HG03565 (cell line): ENCODE data around the gene TMEM9.

Source experiments
- ATAC-seq: cut with Tn5 transposase; IDR thresholded peaks from one replicate; pipeline ENCODE4 v1.9.1; 2021; ENCODE audit warnings: mild to moderate bottlenecking, moderate library complexity; ENCODE audit not compliant: unreplicated experiment

TMEM9 gene

DNA sequence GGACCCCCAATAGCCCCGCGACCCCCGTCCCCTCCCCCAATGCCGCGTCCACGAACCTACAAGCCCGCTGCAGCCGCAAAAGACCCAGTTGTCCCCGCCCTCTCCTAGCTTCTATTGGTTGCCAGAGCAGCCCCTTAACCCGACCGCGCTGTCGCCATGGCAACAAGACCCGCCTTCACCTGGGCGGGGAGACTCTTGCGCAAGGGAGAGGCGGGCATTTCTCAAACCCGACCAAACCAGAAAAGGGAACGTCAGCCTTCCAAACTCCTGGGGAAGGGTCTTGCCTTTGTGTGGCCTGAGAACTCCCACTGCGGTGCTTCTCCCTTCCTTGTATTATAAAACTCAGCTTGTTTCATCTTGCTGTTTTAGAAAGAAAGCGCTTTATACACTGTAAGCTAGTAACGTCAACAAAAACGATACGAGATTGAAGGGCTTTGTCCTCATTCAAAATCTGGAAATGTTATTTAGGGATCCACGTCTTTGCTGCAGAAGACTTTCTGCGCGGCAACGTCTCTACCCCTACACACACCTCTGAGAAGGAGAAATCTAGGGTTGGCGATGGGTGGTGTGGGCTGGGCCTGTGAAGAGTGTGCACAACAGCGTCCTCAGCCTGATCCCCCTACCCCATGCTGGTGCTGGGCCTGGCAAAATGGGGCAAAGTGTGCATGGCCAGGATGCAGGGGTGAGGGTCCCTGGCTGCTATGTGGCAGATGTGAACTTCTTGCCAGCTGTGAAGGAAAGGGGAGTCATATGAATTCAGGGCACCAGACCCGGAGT, at the start of gene TMEM9:
Gene TMEM9, minus strand, starts transcription at position 86 of the 777 bp plus-strand sequence. CDS start 551 bp downstream, outside the sequence.
- peak; percentile 77 for ATAC-seq

DNA sequence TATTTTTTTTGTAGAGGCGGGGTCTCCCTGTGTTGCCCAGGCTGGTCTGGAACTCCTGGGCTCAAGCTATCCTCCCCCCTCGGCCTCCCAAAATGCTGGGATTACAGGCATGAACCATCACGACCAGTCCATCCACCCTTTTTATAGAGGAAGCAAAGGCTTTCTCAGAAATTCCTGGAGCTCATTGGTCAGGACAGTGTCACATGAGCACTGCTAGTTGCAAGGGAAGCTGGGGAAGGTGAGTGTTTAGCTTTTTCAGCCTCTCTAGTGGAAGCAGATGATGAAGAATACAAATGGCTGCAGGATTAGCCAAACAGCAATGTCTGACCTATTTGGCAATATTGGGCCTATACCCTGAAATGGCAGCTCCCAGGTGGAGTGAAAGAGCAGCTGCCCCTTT, 44.3 kb upstream of the TMEM9 start:
- no peak for ATAC-seq

- ATAC-seq, result no peak
Observed at GRCh38 chr1:201194046-201194445, 39.8 kb upstream of the TMEM9 start.

DNA sequence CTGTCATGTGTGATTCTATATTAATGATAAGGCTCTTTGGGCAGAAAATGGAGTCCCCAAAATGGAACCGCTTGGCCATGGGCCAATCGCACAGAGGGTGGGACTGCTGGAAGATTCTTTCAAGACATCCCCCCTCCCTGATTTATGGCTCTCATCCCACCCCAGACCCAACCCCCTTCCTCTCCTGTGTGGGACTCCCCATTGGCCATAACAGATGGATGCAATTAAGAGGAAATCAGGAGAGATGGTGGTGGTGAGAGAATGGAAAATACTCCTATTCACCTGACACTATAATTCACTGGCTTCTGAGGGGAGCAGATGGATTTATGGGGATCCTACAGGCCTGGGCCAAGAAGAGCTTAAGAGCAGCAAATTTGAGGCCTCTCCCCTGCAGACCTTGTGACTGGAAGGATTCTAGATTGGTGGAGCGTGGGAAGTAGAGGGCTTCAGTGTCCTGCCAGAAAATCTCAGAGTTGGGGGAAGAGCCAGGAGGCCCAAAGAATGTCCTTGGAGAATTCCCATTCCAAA, 38.1 kb upstream of the TMEM9 start:
- ATAC-seq, result no peak

DNA sequence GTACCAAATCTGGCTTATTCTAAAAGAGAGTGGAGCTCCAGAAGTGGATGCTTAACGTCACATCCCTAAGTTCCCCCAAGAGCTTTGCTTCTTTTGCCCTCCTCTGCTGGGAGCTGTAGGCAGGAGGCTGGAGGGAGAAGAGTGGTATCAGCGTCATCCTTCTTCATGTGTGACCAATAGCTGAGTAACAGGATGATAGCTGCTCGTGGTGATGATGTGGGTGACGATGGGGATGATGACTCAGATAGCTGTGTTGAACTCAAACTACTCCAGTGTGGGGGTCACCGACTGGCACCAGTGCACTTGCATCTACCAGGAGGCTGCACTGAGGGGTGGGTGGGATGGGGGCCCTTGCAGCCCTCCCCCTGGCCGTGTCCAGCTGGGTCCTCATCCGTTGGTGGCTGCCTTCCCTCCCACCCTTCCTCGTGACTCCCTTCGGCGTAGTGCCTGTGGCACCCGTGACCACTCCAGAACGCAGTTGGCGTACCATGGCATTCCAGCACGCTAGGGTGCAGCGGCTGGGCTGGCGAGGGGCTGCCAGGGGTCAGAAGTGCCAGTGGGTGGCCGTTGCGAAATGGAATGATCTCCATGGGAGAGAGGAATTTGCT, 37.5 kb upstream of the TMEM9 start:
- no peak for ATAC-seq

DNA sequence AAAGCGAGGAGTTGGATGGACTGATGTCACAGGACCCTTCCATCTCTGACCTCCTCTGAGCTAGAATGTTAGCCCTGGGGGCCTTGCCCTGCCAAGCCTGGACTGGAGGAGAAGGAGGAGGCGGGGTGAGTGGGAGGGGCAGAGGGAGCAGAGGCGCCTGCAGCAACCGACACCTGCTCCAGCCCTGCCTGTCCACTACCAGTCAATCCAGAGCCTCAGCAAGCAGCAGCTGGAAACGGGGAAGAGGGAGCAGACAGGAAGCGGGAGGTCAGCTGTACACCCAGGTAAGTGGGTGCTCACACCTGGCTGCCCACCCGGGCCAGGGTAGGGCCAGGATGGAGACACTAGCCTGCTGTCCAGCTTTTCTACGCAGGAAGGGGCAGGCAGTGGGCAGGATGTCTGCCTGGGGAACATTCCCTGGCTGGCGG, 36.4 kb upstream of the TMEM9 start, which contains the start of gene IGFN1:
Gene IGFN1, plus strand, starts transcription at position 201 of the 428 bp plus-strand sequence. CDS start 2,470 bp downstream, outside the sequence.
- ATAC-seq, result no peak

DNA sequence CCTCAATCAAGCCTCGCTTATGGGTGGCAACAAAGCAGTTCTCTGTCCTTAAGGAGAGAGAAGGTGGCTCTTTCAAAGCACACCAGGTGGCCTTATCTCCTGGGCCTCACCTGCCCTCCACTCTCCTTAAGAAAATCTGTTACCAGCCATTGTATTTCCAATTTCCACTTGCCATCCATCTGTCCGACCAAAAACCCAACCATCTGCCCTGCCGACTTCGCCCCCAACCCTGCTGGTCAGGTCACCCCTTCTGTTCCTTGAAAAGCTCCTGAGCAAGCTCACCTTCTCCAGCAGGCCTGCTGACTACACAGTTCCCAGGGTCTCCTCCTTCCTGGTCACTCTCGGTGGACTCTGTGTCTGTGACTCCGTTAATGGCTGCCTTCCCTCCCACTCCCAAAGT, 35.7 kb upstream of the TMEM9 start:
- no peak for ATAC-seq

DNA sequence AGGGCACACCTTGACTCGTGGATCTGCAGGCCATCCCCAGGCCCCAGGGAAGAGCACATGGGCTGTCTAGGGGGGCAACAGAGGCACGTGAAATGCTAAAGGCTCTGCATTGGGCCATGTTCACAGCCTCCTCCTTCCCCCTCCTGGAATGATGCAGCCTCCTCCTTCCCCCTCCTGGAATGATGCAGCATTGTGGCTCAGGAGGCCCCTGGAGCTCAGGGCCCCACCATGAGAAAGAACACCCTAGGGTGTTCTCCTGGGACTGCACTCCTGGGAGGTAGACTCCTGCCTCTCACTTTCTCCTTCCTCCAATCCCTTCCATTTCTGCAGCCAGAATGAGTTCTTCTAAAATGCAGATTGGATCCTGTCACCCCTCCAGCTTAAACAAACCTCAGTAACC, 34.8 kb upstream of the TMEM9 start:
- no peak for ATAC-seq

GRCh38 chr1:201186192-201186591, 31.9 kb upstream of the TMEM9 start:
- ATAC-seq, result no peak

DNA sequence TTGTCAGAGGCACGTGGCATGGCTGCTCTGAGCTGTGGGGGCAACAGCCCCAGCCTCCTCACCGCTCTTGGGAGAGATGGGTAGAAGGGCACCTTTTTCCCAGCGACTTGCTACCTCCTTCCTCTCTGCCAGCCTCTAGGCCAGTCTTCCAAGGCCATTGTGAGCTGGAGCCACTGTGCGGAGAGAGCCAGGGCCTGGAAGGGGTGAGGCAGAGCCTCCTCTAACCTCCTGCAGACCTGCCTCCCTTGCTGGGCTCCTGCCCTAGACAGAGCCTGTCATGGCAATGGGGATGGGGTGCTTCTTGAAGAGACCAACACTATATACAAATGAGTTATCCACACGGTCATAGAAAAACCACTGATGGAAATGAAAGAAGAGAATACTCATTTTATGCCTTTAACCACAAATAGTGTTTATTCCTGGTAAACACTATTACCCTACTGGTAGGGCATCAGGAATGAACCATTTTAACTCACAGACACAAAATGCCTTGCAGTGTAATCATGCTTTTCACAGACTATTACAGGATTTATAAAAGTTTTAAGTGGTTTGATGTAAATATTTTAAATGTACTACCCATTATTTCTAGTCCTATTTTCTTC, 31.4 kb upstream of the TMEM9 start:
- no peak for ATAC-seq

- ATAC-seq, result no peak
Observed at GRCh38 chr1:201185123-201185453, 30.8 kb upstream of the TMEM9 start.

GRCh38 chr1:201184307-201185122, 30.2 kb upstream of the TMEM9 start:
- ATAC-seq, result no peak

GRCh38 chr1:201183753-201184152, 29.5 kb upstream of the TMEM9 start:
- no peak for ATAC-seq

DNA sequence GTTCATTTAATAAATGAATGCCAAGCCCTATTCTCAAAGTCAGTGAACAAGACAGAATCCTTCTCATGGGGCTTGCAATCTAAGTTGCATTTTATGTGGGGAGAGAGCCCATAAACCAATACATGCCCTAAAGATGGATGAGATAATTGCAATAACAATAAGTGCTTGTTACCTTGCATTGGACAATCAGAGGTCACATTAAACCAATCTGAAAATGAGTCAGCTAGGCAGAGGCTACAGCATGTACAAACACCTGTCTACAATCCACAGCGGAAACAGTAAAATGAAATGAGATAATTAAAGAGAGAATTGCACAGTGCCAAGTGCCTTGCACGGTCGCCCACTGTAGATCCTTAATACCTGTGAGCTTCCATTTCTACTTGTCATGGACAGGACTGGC, 28.9 kb upstream of the TMEM9 start:
- no peak for ATAC-seq

DNA sequence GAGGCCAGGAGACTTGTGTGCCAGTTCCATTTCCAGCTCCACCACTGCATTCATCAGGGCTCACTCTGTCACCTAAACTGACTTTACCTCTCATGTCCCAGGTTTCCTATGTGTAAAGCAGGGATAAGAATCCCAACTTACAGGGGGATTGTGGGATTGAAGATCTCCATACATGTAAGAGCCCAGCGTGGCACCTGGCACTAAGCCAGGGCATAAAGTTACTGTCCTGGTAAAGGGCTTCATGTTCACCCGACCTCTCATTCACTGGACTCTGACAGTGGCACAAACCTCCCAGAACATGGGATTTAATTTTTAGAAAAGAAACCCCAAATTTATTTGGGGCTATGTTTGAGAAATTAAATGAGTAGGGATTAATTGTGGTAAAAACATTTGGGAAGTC, 27.5 kb upstream of the TMEM9 start:
- no peak for ATAC-seq

- no peak for ATAC-seq
Observed at GRCh38 chr1:201181323-201181722, 27.0 kb upstream of the TMEM9 start.

DNA sequence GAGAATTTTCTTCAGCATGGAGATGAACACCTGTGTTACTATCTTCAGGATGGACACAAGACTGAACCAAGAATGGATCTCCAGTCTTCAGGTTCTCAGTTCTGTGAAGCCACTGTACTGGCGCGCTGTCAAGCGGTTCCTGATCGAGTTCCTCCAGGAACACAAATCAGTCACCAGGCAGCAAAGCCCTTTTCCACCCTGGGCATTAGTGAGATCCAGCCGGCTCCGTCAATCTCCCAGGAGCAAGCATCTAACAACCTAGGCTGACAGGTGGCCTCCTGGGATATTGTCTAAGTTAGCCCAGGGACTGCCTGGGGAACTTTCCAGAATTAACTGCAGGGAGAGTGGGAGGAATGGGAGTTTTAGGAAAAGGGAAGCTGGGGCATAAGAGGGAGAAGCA, 26.6 kb upstream of the TMEM9 start:
- no peak for ATAC-seq

DNA sequence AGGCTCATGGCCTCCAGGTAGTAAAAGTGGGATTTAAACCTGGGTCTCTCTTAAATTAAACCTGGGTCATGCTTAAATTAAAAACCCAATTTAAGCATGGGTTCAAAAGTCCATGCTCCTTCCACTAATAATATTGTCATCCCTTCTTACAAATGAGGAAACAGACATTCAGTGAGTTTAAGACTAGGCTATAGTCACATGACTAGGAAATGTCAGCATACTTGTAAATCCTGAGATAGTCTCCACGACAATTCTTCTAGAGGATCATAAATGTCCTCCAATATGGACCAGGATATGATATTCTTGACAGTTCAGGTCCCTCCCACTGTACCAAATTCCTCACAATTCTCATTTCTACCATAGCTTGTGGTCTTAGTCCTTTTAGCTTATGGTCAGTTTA, 25.9 kb upstream of the TMEM9 start:
- ATAC-seq, result no peak

DNA sequence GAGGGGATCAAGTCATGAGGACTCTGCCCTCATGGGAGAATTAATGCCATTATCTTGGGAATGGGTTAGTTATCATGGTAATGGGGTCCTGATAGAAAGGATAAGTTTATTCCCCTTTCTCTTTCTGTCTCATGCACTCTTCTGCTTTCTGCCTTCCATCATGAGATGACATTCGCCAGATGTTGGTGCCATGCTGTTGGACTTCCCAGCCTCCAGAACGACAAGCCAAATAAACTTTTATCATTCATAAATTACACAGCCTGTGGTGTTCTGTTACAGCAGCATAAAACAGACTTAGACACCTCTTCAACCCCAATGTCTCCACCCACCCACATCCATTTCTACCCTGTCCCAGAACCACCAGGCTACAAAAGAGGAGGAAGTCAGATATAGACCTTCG, 24.4 kb upstream of the TMEM9 start:
- ATAC-seq, result no peak

DNA sequence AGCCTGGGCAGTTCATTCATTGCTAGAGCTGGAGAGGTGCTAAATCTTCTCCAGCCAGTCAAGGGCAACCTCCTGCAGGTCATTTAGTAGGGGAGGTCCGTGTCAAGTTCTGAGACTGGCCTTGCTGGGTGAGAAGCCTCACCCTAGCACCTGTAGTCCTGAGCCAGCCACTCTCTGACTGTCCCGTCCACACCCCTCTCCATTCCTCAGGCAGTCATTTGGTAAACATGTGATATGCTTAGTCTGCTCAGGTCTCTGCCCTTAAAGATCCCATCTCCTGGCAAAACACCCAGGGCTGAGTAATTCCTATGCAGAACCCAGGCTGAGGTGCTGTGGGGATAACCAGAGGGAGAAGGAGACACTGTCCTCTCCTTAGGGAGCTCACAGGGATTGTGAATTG, 22.7 kb upstream of the TMEM9 start:
- ATAC-seq, result no peak

GRCh38 chr1:201175820-201176500, 21.7 kb upstream of the TMEM9 start:
- no peak for ATAC-seq
